Activated CD4-positive, alpha-beta T cell treated with anti-CD3 and anti-CD28 coated beads, Interleukin-2, amount 10 ng/mL, durations not matched to agents 24 days and 14 days (primary cell): Measurements from ENCODE around the gene DIP2C. TPM values are rescaled to one million over a fixed set of nuclear protein-coding genes. Genes with fewer than 3 reads are reported as not detected.
"Not testable (repeated sequence)": the region's sequence is repeated elsewhere in the genome, so short reads cannot be mapped to it uniquely, and the experiment has no call there.

ENCODE experiments used
- DNase-seq: peaks from one replicate; pipeline ENCODE4 v3.0.0; 2022
- H3K27ac Mint-ChIP-seq: one replicate; pipeline ENCODE4 v1.8.0; 2022; ENCODE audit warnings: mild to moderate bottlenecking, mixed read lengths
- H3K27me3 Mint-ChIP-seq: one replicate; pipeline ENCODE4 v1.8.0; 2022; ENCODE audit warnings: mixed read lengths
- H3K36me3 Mint-ChIP-seq: one replicate; pipeline ENCODE4 v1.8.0; 2022; ENCODE audit warnings: low read depth, mild to moderate bottlenecking, mixed read lengths
- H3K4me1 Mint-ChIP-seq: one replicate; pipeline ENCODE4 v1.8.0; 2021; ENCODE audit warnings: mixed read lengths
- H3K4me3 Mint-ChIP-seq: one replicate; pipeline ENCODE4 v1.8.0; 2022; ENCODE audit warnings: mild to moderate bottlenecking, moderate library complexity, mixed read lengths
- H3K9me3 Mint-ChIP-seq: one replicate; pipeline ENCODE4 v1.8.0; 2021; ENCODE audit warnings: mixed read lengths
- intact Hi-C: fragments of 100-400 bp; cut with micrococcal nuclease; formaldehyde crosslinking; loops from one replicate; pipeline ENCODE4 v1.15.1; 2023
- total RNA-seq: library from RNA; stranded (reverse); gene quantifications from 2 replicates; pipeline ENCODE4 v1.2.3, GENCODE V29; 2022

The DIP2C gene
- total RNA-seq, 1 donor from 2014 or later = 1.4 TPM

- H3K27ac Mint-ChIP-seq, DNase-seq, H3K36me3 Mint-ChIP-seq, H3K4me3 Mint-ChIP-seq, H3K27me3 Mint-ChIP-seq, H3K9me3 Mint-ChIP-seq, intact Hi-C loops, H3K4me1 Mint-ChIP-seq: not testable (repeated sequence)
Measured at GRCh38 chr10:610642-611305, 78.7 kb downstream of the DIP2C start.

- no peak overlapping the region for H3K4me3 Mint-ChIP-seq
- intact Hi-C loops = no loop called here
- H3K27ac Mint-ChIP-seq = peak overlapping the region; percentile 1
- DNase-seq = no peak
- no peaks in the 10 kb centered on the region for H3K36me3 Mint-ChIP-seq
- H3K4me1 Mint-ChIP-seq = peaks cover 8% of the 10 kb centered on the region
- no peaks in the 10 kb centered on the region for H3K9me3 Mint-ChIP-seq
- no peaks in the 10 kb centered on the region for H3K27me3 Mint-ChIP-seq
Measured at GRCh38 chr10:609868-610545, 79.5 kb downstream of the DIP2C start.

- H3K4me1 Mint-ChIP-seq = peaks cover 8% of the 10 kb centered on the region
- no peaks in the 10 kb centered on the region for H3K27me3 Mint-ChIP-seq
- H3K4me3 Mint-ChIP-seq = no peak overlapping the region
- H3K36me3 Mint-ChIP-seq = no peaks in the 10 kb centered on the region
- DNase-seq = no peak
- no peak overlapping the region for H3K27ac Mint-ChIP-seq
- intact Hi-C loops = no loop called here
- no peaks in the 10 kb centered on the region for H3K9me3 Mint-ChIP-seq
Measured at GRCh38 chr10:609262-609658, 80.2 kb downstream of the DIP2C start.

- Mint-ChIP-seq H3K27me3 (no peaks in the 10 kb centered on the region), H3K9me3 (no peaks in the 10 kb centered on the region), H3K36me3 (no peaks in the 10 kb centered on the region), H3K4me3 (no peak overlapping the region), H3K27ac (peak overlapping the region; percentile 60), H3K4me1 (peaks cover 8% of the 10 kb centered on the region)
- intact Hi-C loops = no loop called here
- DNase-seq = no peak
Measured at GRCh38 chr10:608331-609261, 80.9 kb downstream of the DIP2C start.

- H3K4me3 Mint-ChIP-seq = no peak overlapping the region
- H3K27me3 Mint-ChIP-seq = no peaks in the 10 kb centered on the region
- intact Hi-C loops = no loop called here
- H3K36me3 Mint-ChIP-seq = no peaks in the 10 kb centered on the region
- H3K27ac Mint-ChIP-seq = no peak overlapping the region
- no peak for DNase-seq
- no peaks in the 10 kb centered on the region for H3K9me3 Mint-ChIP-seq
- H3K4me1 Mint-ChIP-seq = peaks cover 8% of the 10 kb centered on the region
Measured at GRCh38 chr10:607545-608185, 81.8 kb downstream of the DIP2C start.

- intact Hi-C loops = no loop called here
- Mint-ChIP-seq H3K27ac (no peak overlapping the region), H3K36me3 (no peaks in the 10 kb centered on the region), H3K4me3 (no peak overlapping the region), H3K27me3 (no peaks in the 10 kb centered on the region), H3K9me3 (no peaks in the 10 kb centered on the region), H3K4me1 (peaks cover 8% of the 10 kb centered on the region)
- no peak for DNase-seq
Measured at GRCh38 chr10:606762-607544, 82.5 kb downstream of the DIP2C start.

- H3K4me3 Mint-ChIP-seq = no peak overlapping the region
- no peak overlapping the region for H3K27ac Mint-ChIP-seq
- no peaks in the 10 kb centered on the region for H3K36me3 Mint-ChIP-seq
- H3K4me1 Mint-ChIP-seq = peaks cover 6% of the 10 kb centered on the region
- no peaks in the 10 kb centered on the region for H3K9me3 Mint-ChIP-seq
- no peak for DNase-seq
- intact Hi-C loops = no loop called here
- no peaks in the 10 kb centered on the region for H3K27me3 Mint-ChIP-seq
Measured at GRCh38 chr10:605632-606325, 83.7 kb downstream of the DIP2C start.

- no peak for DNase-seq
- H3K36me3 Mint-ChIP-seq = no peaks in the 10 kb centered on the region
- H3K9me3 Mint-ChIP-seq = no peaks in the 10 kb centered on the region
- H3K4me3 Mint-ChIP-seq = no peak overlapping the region
- intact Hi-C loops = no loop called here
- no peak overlapping the region for H3K27ac Mint-ChIP-seq
- no peaks in the 10 kb centered on the region for H3K27me3 Mint-ChIP-seq
- H3K4me1 Mint-ChIP-seq = peaks cover 6% of the 10 kb centered on the region
Measured at GRCh38 chr10:604716-605631, 84.5 kb downstream of the DIP2C start.

- H3K27ac Mint-ChIP-seq = no peak overlapping the region
- H3K4me3 Mint-ChIP-seq = no peak overlapping the region
- H3K4me1 Mint-ChIP-seq = peaks cover 2% of the 10 kb centered on the region
- no peaks in the 10 kb centered on the region for H3K27me3 Mint-ChIP-seq
- H3K9me3 Mint-ChIP-seq = no peaks in the 10 kb centered on the region
- intact Hi-C loops = no loop called here
- H3K36me3 Mint-ChIP-seq = no peaks in the 10 kb centered on the region
- no peak for DNase-seq
Measured at GRCh38 chr10:603745-604144, 85.7 kb downstream of the DIP2C start.

- Mint-ChIP-seq H3K9me3 (no peaks in the 10 kb centered on the region), H3K4me1 (no peaks in the 10 kb centered on the region), H3K4me3 (no peak overlapping the region), H3K27me3 (no peaks in the 10 kb centered on the region), H3K36me3 (no peaks in the 10 kb centered on the region), H3K27ac (no peak overlapping the region)
- intact Hi-C loops = no loop called here
- DNase-seq = no peak
Measured at GRCh38 chr10:602391-603005, 87.0 kb downstream of the DIP2C start.

GRCh38 chr10:601660-601963 is 87.9 kb downstream of the DIP2C start:
- H3K27me3 Mint-ChIP-seq = no peaks in the 10 kb centered on the region
- no peak overlapping the region for H3K27ac Mint-ChIP-seq
- no peaks in the 10 kb centered on the region for H3K9me3 Mint-ChIP-seq
- DNase-seq = no peak
- H3K4me1 Mint-ChIP-seq = no peaks in the 10 kb centered on the region
- H3K36me3 Mint-ChIP-seq = no peaks in the 10 kb centered on the region
- H3K4me3 Mint-ChIP-seq = no peak overlapping the region
- intact Hi-C loops = no loop called here
